SK-N-SH treated with all-trans-retinoic acid at 6 μM for 48 hours (cell line): ENCODE data around the gene LRP2.
"Not testable (repeated sequence)": the region's sequence is repeated elsewhere in the genome, so short reads cannot be mapped to it uniquely, and the experiment has no call there.

ENCODE experiments used
- ATAC-seq: fragments of 200-7000 bp; cut with Tn5 transposase; 3 replicates; pipeline ENCODE4 v1.9.1; 2020; ENCODE audit warnings: mild to moderate bottlenecking, moderate library complexity
- BACH2 ChIP-seq: fragments of 250-450 bp; sonication (Bioruptor Pico); IDR thresholded peaks from 2 replicates; pipeline ENCODE4 v1.9.0; 2021; ENCODE audit warnings: mild to moderate bottlenecking, borderline replicate concordance
- CREB5 ChIP-seq: fragments of 250-450 bp; sonication (Bioruptor Pico); IDR thresholded peaks from 2 replicates; pipeline ENCODE4 v1.5.1; 2020; ENCODE audit warnings: low read depth, mild to moderate bottlenecking, moderate library complexity
- CSDC2 ChIP-seq: fragments of 250-450 bp; sonication (Bioruptor Pico); IDR thresholded peaks from 2 replicates; pipeline ENCODE4 v1.5.0; 2020; ENCODE audit warnings: mild to moderate bottlenecking, moderate library complexity
- CSRNP3 ChIP-seq: fragments of 250-450 bp; sonication (Bioruptor Pico); IDR thresholded peaks from 2 replicates; pipeline ENCODE4 v1.5.1; 2021; ENCODE audit warnings: mild to moderate bottlenecking, moderate library complexity
- ISL1 ChIP-seq: fragments of 250-450 bp; sonication (Bioruptor Pico); IDR thresholded peaks from 2 replicates; pipeline ENCODE4 v2.1.2; 2022; ENCODE audit warnings: mild to moderate bottlenecking, moderate library complexity
- OSR1 ChIP-seq: fragments of 250-450 bp; sonication (Bioruptor Pico); IDR thresholded peaks from 2 replicates; pipeline ENCODE4 v1.8.0; 2022; ENCODE audit warnings: moderate library complexity, mild to moderate bottlenecking, inconsistent platforms
- PATZ1 ChIP-seq: fragments of 250-450 bp; sonication (Bioruptor Pico); IDR thresholded peaks from 2 replicates; pipeline ENCODE4 v1.8.0; 2020; ENCODE audit warnings: mild to moderate bottlenecking, moderate library complexity, borderline replicate concordance
- PPARA ChIP-seq: fragments of 250-450 bp; sonication (Bioruptor Pico); IDR thresholded peaks from 2 replicates; pipeline ENCODE4 v1.5.0; 2020; ENCODE audit warnings: mild to moderate bottlenecking, borderline replicate concordance
- SNAI2 ChIP-seq: fragments of 250-450 bp; sonication (Bioruptor Pico); IDR thresholded peaks from 2 replicates; pipeline ENCODE4 v1.5.0; 2020; ENCODE audit warnings: mild to moderate bottlenecking, moderate library complexity
- TOX ChIP-seq: fragments of 250-450 bp; sonication (Bioruptor Pico); IDR thresholded peaks from 2 replicates; pipeline ENCODE4 v1.8.0; 2021; ENCODE audit warnings: mild to moderate bottlenecking, moderate library complexity, borderline replicate concordance
- TSHZ2 ChIP-seq: fragments of 250-450 bp; sonication (Bioruptor Pico); IDR thresholded peaks from 2 replicates; pipeline ENCODE4 v1.5.0; 2020; ENCODE audit warnings: mild to moderate bottlenecking, moderate library complexity
- ZC3H10 ChIP-seq: fragments of 250-450 bp; sonication (Bioruptor Pico); IDR thresholded peaks from 2 replicates; pipeline ENCODE4 v1.5.1; 2021; ENCODE audit warnings: mild to moderate bottlenecking, moderate library complexity
- ZFP3 ChIP-seq: fragments of 250-450 bp; sonication (Bioruptor Pico); IDR thresholded peaks from 2 replicates; pipeline ENCODE4 v1.5.0; 2020; ENCODE audit warnings: mild to moderate bottlenecking, moderate library complexity
- ZFP30 ChIP-seq: fragments of 450-650 bp; formaldehyde crosslinking; IDR thresholded peaks from 2 replicates; pipeline ENCODE4 v1.5.0; 2022; ENCODE audit warnings: mild to moderate bottlenecking, moderate library complexity
- ZNF565 ChIP-seq: fragments of 450-650 bp; formaldehyde crosslinking; conservative IDR thresholded peaks from 2 replicates; pipeline ENCODE4 v1.5.0; 2020; ENCODE audit warnings: low read depth, mild to moderate bottlenecking, moderate library complexity
- ZNF70 ChIP-seq: fragments of 450-650 bp; formaldehyde crosslinking; IDR thresholded peaks from 2 replicates; pipeline ENCODE4 v1.5.0; 2020; ENCODE audit warnings: mild to moderate bottlenecking, moderate library complexity
- ZNF8 ChIP-seq: fragments of 450-650 bp; formaldehyde crosslinking; IDR thresholded peaks from 2 replicates; pipeline ENCODE4 v1.5.0; 2020; ENCODE audit warnings: mild to moderate bottlenecking, moderate library complexity

Gene LRP2

GRCh38 chr2:169139145-169139544 is 223.2 kb downstream of the LRP2 start:
- no peak for TF ChIP-seq TSHZ2
- no peak for TF ChIP-seq ISL1 (CRISPR knock-in tag)
- TF ChIP-seq ZFP30: no peak
- no peak for TF ChIP-seq ZC3H10 (CRISPR knock-in tag)
- no peak for TF ChIP-seq CSRNP3
- TF ChIP-seq PATZ1 (CRISPR knock-in tag): no peak
- TF ChIP-seq ZNF8 (CRISPR knock-in tag): no peak
- no peak for TF ChIP-seq ZNF565 (CRISPR knock-in tag)
- ATAC-seq: no peak

GRCh38 chr2:169137924-169138323 is 224.4 kb downstream of the LRP2 start:
- no peak for ATAC-seq
- TF ChIP-seq TOX (no peak), ZNF70 (CRISPR knock-in tag) (no peak), ZFP3 (CRISPR knock-in tag) (no peak), ZFP30 (no peak), CSDC2 (CRISPR knock-in tag) (no peak), CREB5 (CRISPR knock-in tag) (no peak), ZNF8 (CRISPR knock-in tag) (no peak), PPARA (CRISPR knock-in tag) (no peak), PATZ1 (CRISPR knock-in tag) (no peak), SNAI2 (CRISPR knock-in tag) (no peak), BACH2 (CRISPR knock-in tag) (no peak), OSR1 (CRISPR knock-in tag) (no peak), CSRNP3 (no peak)

GRCh38 chr2:169136885-169137534 is 225.3 kb downstream of the LRP2 start:
- peak; percentile 44; the same call in 2 of the 3 replicates for ATAC-seq
- TF ChIP-seq PPARA (CRISPR knock-in tag): no peak
- no peak for TF ChIP-seq CREB5 (CRISPR knock-in tag)

- ATAC-seq: not testable (repeated sequence)
These were observed 225.9 kb downstream of the LRP2 start for GRCh38 chr2:169136428-169136827.

- not testable (repeated sequence) for ATAC-seq
These were observed 228.1 kb downstream of the LRP2 start for GRCh38 chr2:169134272-169134671.
